Occipital lobe (tissue), 2 donors: ENCODE data around the gene GAPDHS. TPM values are rescaled to one million over a fixed set of nuclear protein-coding genes. Genes with fewer than 3 reads are reported as not detected.
A peak's percentile ranks its signal among the peaks of the same experiment; 100 is the strongest.

Experiments
- DNase-seq: peaks from one replicate; lab custom pipeline; 2025; lab: John Stamatoyannopoulos, UW
- total RNA-seq: library from RNA; depleted of rRNA; stranded (reverse); fragments of >200 nt; gene quantifications from one replicate; pipeline ENCODE4 v1.2.3, GENCODE V29; 2014

The GAPDHS gene
- total RNA-seq, 1 donor from 2014 or later = not detected

DNA sequence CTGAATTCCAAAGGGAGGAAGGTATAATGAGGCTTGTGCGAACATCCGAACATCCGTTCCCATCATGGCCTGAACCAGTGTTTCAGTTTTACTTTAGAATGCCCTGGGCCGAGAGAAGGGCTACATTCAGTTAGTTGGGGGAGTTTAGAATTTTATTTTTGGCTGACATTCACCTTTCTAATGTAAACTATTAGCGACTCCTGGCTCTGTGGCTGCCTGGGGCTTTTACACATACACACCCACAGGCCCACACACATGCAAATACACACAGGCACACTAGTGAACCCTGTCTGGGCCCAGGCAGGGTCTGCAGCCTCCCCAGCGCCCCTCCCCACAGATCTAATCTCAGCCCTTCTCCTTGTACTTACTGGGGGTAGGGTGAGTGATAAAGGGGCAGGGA, 6.1 kb downstream of the GAPDHS start:
- no peak for DNase-seq

DNA sequence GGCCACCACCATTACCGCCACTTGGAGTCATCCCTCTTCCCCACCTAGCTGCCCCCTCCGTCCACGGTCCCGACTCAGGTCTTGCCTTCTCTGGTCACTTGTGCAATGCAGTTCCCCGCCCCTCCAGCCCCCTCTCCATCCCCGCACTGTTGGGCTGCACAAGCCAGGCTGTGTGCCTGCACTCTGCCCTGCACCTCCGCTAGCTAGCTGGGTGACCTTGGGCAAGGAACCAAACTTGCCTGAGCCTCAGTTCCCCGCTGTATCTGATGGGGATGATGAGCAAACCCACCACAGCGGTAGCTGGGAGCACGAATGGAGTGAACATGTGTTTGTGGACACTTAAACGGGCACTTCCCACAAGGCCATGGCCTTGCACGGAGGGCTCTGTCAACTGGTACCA, 6.6 kb downstream of the GAPDHS start:
- no peak for DNase-seq

DNA sequence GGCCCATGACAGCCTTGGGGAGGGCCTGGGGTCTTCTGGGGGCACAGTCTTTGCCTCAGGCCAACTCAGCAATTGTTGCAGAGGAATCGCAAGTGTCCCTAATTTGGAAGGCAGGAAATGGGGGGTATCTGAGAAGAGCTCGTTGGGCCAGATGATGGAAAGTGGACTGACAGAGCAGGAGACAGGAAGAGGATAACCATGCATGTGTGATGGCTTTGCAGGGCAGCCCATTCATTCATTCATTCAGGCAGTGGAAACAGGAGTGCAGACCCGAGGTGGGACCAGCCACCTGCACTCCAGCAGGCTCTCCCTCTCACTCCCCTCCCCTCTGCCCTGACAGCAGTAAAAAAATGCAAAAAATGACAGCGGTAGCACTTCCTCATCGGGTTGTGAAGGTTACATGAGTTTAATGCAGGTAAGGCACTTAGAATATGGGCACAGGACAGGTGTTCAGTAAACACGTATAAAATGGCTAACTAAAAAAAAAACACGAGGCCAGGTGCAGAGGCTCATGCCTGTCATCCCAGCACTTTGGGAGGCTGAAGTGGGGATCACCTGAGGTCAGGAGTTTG, 7.2 kb downstream of the GAPDHS start:
- DNase-seq = no peak

DNA sequence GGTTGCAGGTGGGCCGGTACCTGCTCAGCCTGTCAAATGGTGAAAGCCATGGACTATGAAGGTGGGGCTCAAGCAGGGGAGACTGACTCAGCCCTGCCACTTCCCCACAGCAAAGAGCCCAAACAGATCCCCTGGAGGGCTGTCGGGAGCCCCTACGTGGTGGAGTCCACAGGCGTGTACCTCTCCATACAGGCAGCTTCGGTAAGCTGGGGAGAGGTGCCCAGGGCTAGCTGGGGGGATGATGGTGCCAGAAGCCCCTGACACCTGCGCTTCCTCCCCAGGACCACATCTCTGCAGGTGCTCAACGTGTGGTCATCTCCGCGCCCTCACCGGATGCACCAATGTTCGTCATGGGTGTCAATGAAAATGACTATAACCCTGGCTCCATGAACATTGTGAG, 9.0 kb downstream of the GAPDHS start:
- no peak for DNase-seq

DNA sequence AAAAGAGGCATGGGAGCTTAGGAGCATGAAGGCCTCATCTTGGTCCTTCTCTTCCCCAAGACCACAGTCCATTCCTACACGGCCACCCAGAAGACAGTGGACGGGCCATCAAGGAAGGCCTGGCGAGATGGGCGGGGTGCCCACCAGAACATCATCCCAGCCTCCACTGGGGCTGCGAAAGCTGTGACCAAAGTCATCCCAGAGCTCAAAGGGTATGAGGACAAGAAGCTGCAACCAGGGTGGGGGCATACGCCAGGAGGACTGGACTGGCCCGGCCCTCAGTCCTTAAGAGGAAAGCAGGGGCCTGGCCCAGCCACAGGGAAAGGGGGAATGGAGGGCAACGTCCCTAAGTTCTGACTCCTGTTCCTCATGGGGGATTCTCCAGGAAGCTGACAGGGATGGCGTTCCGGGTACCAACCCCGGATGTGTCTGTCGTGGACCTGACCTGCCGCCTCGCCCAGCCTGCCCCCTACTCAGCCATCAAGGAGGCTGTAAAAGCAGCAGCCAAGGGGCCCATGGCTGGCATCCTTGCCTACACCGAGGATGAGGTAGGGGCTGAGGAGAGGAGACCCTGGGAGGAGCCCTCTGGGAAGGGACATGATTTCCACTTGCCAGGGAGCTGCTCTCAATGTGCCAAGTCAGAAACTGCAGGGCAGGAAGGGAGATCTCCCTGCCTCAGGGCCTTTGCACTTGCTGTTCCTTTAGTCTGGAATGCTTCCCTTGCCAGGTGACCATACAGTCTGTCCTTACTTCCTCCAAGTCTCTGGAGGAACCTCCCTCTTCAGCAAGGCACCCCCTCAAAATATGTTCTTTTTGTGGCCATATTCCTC, 10.2 kb downstream of the GAPDHS start:
- no peak for DNase-seq

DNA sequence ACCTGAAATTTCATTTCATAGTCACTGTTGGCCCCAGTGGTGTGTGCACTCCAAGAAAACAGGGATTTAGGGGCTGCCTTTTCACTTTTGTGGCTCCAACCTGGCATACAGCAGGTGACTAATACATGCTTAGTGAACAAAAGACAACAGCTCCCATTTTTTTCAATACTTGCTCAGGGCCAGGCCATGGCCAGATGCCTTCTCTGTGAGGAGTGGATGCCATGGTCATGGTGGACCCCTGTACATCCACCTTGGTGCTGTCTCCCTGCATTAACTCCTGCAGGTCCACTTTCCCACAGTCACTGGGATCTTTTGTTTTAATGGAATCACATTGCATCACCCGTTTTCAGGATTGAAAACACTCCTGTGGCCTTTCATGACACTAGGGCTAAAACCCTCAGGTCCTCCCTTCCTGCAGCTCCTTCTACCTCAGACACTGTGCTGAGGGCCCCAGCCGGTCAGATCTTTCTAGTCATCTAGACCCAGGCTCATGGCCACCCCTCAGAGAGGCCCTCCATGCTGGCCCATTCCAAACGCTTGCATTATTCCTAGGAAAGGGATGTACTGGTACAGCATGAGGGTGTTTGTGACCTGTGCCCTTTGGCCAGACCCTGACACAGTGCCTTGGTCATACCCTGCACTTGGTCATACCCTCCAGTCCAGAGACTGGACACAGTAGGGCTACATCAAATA, 11.0 kb downstream of the GAPDHS start:
- no peak for DNase-seq

DNA sequence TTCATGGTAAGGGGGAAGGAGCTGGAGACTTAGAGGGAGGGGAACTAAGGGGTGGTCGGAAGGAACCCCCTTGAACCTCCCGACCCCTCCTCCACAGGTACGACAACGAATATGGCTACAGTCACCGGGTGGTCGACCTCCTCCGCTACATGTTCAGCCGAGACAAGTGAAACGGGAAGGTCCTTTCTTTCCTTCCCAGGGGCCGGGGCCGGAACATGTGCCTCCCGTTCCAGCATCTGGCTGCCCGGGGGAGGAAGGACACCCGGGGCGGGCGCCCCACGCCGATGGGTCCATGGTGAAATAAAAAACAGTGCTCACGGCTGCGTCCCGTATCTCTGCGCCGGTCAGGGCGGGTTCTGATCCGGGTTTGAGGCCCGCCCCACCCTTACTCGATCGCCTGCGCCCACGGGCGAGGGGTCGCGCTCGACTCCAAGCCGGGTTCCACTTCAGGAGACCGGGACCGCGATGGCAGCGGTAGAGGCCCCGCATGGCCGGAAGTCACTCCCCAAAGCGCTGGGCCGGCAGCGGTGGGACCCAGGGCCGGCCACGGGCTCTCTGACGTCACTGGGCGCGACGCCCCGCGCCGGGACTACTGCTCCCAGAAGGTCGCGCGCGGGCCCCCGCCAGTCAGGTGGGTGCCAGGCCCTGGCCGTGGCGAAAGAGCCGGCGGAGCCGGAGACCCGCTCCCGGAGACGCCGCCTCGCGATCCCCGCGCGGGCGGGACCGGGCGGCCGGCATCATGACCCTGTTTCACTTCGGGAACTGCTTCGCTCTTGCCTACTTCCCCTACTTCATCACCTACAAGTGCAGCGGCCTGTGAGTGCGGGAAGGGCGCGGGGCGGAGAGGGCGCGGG, 12.0 kb downstream of the GAPDHS start, which contains the start of gene TMEM147:
Gene TMEM147, plus strand, starts transcription at position 626 of the 854 bp plus-strand sequence. Its CDS starts 114 bp downstream, at position 740.
- peak; percentile 82 for DNase-seq

DNA sequence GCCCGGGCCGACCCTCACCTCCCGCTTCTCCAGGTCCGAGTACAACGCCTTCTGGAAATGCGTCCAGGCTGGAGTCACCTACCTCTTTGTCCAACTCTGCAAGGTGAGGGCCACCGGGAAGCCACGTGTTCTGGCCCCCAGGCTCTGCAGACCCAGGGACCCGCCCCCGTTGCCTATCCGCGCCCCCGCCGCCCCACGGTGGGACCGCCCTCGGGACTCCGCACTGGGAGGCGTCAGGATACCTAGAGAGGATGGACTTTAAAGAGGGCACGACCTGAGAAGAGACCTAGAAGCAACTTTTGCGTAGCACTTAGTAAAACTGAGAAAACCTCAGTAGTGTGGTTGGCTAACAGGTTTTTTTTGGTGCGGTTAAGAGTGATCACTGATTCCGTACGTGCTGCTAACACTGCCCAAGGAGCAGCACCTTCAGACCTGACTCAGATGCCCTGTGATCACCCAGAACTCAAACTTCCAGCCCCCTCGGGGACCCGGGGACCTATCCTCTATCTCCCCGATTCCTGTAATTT, 12.7 kb downstream of the GAPDHS start:
- DNase-seq = no peak

DNA sequence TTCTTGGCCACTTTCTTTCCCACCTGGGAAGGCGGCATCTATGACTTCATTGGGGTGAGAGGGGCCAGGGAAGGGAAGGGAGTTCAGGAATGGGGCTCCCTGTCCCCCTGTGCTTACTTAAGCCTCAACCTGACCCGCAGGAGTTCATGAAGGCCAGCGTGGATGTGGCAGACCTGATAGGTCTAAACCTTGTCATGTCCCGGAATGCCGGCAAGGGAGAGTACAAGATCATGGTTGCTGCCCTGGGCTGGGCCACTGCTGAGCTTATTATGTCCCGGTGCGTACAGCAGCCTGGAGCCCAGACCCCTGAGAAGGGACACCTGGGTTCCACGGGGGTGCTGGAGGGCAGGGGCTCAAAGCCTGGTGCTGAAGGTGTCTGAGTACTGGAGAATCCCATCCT, 13.3 kb downstream of the GAPDHS start:
- DNase-seq = no peak

DNA sequence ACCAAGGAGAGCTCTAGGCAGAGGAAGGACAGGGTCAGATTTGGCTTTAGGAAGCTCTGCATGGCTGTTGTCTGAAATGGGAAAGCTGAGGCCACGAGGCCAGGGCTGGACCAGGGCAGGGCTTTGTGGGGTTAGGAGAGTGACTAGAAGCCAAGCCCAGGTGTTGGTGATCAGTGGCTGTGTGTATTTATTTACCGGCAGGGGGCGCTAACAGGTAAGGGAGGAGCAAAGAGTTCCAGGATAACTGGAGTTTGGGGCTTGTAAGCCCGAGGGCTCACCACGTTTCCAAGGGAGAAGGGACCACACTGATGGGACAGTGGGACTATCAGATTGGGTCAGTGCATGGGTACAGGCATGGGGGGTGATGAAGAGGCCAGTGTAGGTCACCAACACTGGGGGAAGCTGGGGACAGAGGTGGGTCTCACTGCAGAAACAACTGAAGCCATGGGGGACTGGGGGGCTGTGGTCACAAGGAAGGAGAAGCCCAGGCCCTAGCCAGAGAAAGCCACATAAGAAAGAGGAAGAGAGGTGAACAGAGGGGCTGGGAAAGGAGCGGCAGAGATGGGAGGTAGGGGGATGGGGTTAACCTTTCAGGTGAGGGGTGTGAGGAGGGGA, 16.0 kb downstream of the GAPDHS start:
- no peak for DNase-seq

DNA sequence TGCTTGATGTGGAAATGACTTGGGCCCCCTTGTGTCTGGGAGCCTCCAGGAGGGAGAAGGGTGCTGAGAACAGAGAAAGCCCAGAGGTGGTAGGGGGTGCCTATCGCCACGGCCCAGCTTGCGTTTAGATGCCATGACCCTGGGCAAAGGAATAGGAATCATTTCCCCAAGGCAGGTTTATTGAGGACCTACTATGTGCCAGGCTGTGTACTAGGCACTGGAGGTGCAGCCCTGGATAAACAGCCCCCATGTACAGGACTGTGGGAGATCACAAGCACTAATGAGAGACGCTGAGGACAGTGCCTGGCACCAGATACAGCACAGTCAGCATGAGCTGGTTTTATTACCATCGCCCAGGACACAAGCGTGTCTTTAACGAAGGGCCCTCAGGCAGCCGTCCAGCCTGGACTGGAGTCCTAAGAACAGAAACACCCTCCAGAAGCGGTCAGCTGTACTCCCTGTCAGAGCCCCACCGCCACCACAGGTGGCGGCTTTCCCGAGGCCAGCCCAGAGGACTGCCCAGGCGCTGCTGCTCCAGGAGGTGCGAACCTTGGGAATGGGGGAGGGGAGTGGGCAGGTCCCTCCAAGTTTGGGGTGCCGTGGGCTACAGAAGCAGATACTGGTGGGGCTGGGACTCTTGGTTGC, 16.7 kb downstream of the GAPDHS start:
- DNase-seq = no peak

DNA sequence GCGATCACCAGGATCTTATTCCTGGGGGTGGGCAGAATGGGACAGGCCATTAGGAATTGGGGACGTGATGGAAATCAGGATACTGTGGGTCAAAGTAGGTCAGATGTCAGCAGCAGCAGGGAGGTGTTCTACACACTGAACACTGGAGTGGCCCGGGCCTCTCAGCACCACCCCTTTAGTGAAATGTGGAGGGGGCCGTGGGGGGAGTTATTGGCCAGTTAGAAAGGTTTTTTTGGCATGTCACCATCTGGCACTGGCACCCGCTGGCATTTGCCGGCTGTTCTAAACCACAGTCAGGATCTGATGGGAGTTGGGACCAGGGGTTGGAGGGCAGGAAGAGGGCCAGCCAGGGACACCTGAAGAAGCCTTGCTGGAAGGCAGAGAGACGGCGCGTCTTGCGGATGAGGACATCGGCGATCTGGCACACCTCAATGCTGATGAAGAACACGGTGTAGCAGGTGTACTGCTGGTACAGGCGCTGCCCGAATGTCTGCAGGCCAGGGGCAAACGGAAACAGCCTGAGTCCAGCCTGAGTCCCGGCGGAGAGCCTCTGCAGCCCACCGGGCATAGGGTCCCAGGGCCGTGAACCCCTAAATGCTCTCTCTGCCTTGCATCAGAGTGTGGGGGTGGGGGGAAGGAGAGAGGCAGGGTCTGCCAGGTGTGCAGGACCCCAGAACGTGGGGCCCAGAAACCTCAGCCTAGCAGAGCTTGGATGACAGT, 18.0 kb downstream of the GAPDHS start:
- DNase-seq = no peak

DNA sequence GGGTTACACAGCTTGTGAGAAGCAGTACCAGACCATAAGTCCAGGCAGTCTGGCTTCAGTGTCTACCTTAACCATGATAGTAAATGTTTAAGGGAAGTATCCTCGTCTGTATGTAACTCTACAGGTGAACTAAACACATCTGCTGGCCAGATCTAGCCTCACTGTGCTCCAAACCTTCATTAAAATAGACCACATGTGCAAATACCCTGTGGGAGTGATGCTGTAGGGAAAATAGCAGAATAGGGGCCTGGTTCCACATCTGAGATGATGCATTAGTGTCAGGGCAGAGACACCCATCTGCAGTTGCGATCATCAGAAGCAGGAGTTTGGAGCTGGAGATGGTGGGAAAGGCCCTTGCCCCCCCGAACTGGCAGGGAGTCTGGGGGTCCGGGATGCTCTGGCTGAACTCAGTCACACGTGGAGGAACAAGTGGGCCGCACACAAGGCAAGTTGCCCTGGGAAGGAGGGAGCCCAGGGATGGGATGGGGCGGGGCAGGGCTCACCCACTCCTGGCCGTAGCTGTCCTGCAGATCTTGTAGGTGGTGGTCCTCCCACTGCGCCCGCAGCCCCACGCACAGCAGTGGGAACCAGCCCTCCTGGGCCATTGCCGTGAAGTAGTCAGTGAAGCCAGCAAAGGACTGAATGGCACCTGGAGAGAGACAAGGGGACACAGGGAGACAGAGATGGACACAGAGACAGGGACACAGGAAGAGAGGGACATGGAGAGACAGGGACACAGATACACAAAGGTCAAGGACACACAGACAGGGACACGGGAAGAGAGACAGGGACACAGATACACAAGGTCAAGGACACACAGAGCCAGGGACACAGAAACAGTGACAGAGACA, 19.5 kb downstream of the GAPDHS start:
- no peak for DNase-seq

DNA sequence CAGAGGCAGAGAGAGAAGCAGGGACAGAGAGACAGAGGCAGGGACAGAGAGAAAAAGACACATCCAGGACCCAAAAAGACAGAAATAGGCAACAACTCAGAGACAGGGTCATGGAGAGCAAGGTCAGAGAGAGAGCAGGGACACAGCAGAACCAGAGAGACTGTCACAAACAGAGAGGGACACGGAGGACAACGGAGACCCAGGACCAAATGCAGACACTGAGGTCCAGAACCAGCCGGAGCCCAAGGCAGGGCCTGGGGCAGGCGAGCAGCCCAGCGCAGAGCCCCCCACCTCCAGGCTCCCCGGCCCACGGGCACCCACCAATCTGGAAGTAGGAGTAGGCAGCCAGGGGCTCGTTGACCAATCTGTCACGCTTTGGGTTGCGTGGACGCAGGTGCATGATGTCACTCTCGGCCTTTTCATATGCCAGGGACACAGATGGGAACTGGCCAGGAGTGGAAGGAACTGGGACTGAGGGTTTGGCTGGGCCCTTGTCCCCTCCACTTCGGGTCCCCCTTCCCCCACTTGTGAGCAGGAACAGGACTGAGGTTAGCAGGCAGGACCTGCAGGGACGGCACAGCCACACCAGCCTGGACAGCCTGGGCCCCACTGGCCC, 20.2 kb downstream of the GAPDHS start:
- no peak for DNase-seq

DNA sequence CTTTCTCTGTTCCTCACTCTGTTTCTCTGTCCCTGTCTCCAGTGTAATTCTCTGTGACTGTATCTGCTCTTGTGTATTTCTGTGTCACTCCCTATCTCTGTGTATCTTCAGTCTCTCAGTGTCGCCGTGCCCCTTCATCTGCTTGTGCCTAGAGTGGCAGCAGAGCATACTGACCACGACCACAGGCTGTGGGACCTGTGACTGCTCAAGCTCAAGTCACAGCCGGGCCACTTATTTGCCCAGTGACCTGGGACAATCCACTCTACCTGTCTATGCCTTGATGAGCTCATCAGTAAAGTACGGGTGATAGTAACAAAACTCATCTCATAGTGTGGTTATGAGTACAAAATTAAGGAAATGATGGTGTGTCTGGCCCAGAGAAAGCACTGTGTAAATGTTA, 20.8 kb downstream of the GAPDHS start:
- no peak for DNase-seq

DNA sequence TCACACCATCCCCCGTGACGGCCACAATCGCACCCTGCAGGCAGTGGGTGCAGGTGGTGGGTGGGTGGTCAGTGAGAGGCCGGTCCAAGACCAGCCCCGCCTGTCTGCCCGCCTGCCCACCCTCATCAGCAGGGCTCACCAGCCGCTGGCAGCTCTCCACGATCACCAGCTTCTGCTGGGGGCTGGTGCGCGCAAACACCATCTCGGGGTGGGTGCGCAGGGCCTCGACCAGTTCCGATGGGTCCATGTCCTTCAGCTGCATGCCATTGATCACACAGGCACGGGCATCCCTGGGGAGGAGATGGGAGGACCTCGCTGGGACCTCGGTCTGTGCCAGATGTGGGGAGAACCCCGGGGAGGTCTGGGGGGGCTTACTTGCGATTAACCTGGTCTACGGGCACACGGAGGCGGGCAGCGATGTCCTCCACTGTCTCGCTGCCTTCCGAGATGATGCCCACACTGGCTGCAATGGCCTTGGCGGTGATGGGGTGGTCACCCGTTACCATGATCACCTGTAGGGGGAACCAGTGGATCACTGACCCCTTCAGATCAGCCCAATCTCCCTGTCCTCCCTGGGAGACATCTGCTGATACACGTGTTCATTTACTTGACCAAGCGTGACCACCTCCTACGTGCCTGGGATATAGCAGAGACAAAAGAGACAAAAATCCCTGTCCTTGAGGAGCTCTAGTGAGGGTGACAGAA, 22.2 kb downstream of the GAPDHS start:
- no peak for DNase-seq

DNA sequence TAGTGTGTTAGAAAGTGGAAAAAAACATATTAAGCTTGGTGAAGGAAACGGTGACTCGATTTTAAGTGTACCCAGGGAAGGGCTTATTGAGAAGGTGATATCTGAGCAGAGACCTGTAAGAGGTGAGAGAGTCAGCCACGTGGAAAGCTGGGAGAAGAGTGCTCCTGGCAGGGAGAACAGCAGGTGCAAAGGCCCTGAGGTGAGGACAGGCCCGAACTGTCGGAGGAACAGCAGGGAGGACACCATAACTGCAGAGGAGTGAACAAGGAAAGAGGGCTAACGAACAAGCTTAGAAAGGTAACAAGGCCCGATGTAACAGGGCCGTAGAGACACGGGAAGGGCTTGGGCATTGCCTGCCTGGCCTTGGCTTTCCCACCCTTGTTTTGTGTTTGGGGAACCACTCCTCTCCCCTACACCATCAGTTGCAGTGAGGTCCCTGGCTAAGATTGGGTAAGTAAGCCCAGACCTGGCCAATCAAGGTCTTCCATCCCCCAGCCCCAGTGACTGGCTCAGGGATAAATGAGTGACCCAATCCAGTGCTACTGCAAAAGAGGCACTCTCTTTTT, 22.9 kb downstream of the GAPDHS start:
- DNase-seq = no peak
